PC-3 (cell line): ENCODE measurements around the gene ERAP2. TPM values are rescaled to one million over a fixed set of nuclear protein-coding genes. Genes with fewer than 3 reads are reported as not detected.

ENCODE experiments used
- ATAC-seq: fragments of 200-7000 bp; cut with Tn5 transposase; 2 replicates; pipeline ENCODE4 v1.9.1; 2020; ENCODE audit warnings: mild to moderate bottlenecking, moderate library complexity
- BruUV-seq: library from RNA; stranded (reverse); fragments of 400-500 nt; replicated peaks from 2 replicates; lab custom pipeline; 2021; lab: Mats Ljungman, UMichigan
- CTCF ChIA-PET: fragments of 300-600 bp; sonication (Branson Sonifier 250); formaldehyde crosslinking; loops from one replicate; lab custom pipeline; 2022; ENCODE audit warnings: antibody characterized with exemption; lab: Charles Lee
- POLR2A ChIA-PET: fragments of 300-600 bp; sonication (Branson Sonifier 250); formaldehyde crosslinking; loops from one replicate; lab custom pipeline; 2022; ENCODE audit warnings: antibody characterized with exemption; ENCODE audit not compliant: unreplicated experiment; lab: Charles Lee
- DNase-seq: peaks from one replicate; pipeline ENCODE4 v3.0.0-alpha.2; 2015
- H2AFZ ChIP-seq: fragments of 300-600 bp; sonication (generic); 2 replicates; pipeline ENCODE4 v1.6.0; 2016; ENCODE audit warnings: antibody characterized with exemption, low read length
- H3F3A ChIP-seq: fragments of 300-600 bp; sonication (generic); one replicate; pipeline ENCODE4 v1.6.0; 2017; ENCODE audit warnings: antibody characterized with exemption, low read length, control low read depth, mild to moderate bottlenecking; ENCODE audit not compliant: unreplicated experiment
- H3K27ac ChIP-seq: fragments of 300-600 bp; sonication (generic); 2 replicates; pipeline ENCODE4 v1.5.1; 2016; ENCODE audit warnings: mild to moderate bottlenecking, low read length
- H3K27me3 ChIP-seq: fragments of 300-600 bp; sonication (generic); 2 replicates; pipeline ENCODE4 v1.6.1; 2016; ENCODE audit warnings: low read length, mixed read lengths
- H3K36me3 ChIP-seq: fragments of 300-600 bp; sonication (generic); 2 replicates; pipeline ENCODE4 v1.6.1; 2016; ENCODE audit warnings: low read depth, mixed run types, low read length, mixed read lengths
- H3K4me1 ChIP-seq: fragments of 300-600 bp; sonication (generic); 2 replicates; pipeline ENCODE4 v1.5.1; 2016; ENCODE audit warnings: low read length; ENCODE audit not compliant: insufficient read depth
- H3K4me2 ChIP-seq: fragments of 300-600 bp; sonication (generic); 2 replicates; pipeline ENCODE4 v1.6.0; 2016; ENCODE audit warnings: low read length
- H3K4me3 ChIP-seq: fragments of 300-600 bp; sonication (generic); 2 replicates; pipeline ENCODE4 v1.5.1; 2016; ENCODE audit warnings: mild to moderate bottlenecking, low read length, mixed read lengths
- H3K79me2 ChIP-seq: fragments of 300-600 bp; sonication (generic); 2 replicates; pipeline ENCODE4 v1.6.1; 2017; ENCODE audit warnings: low read length, mixed read lengths
- H3K9ac ChIP-seq: fragments of 300-600 bp; sonication (generic); 2 replicates; pipeline ENCODE4 v1.6.0; 2016; ENCODE audit warnings: mild to moderate bottlenecking, low read length
- H3K9me2 ChIP-seq: fragments of 300-600 bp; sonication (generic); replicated peaks from 2 replicates; pipeline ENCODE4 v1.6.1; 2016; ENCODE audit warnings: mixed run types, low read length, mixed read lengths
- H3K9me3 ChIP-seq: fragments of 300-600 bp; sonication (generic); 2 replicates; pipeline ENCODE4 v1.6.1; 2016; ENCODE audit warnings: low read length, mixed read lengths
- H4K20me1 ChIP-seq: fragments of 300-600 bp; sonication (generic); 2 replicates; pipeline ENCODE4 v1.6.1; 2016; ENCODE audit warnings: low read length, mixed read lengths
- EZH2 ChIP-seq: fragments of 300-600 bp; sonication (generic); IDR thresholded peaks from one replicate; pipeline ENCODE4 v1.6.1; 2017; ENCODE audit warnings: antibody characterized with exemption, mild to moderate bottlenecking, low read length; ENCODE audit not compliant: unreplicated experiment
- EZH2phosphoT487 ChIP-seq: fragments of 300-600 bp; sonication (generic); IDR thresholded peaks from 2 replicates; pipeline ENCODE4 v1.6.1; 2018; ENCODE audit warnings: mild to moderate bottlenecking, antibody characterized with exemption, low read length, borderline replicate concordance
- intact Hi-C: fragments of 100-400 bp; cut with micrococcal nuclease; formaldehyde crosslinking; loops from 2 replicates; pipeline ENCODE4 v1.9.0; 2023
- total RNA-seq: library from RNA; depleted of rRNA; stranded (reverse); fragments of >200 nt; gene quantifications from 2 replicates; pipeline ENCODE4 v1.2.3, GENCODE V29; 2014
- TF ChIP-seq, protein P1 (sequence below): fragments of 300-600 bp; sonication (generic); conservative IDR thresholded peaks from 2 replicates; pipeline ENCODE4 v1.5.1; 2017; ENCODE audit warnings: antibody characterized with exemption, low read depth, mild to moderate bottlenecking, low read length

Gene ERAP2
- total RNA-seq, 1 experiment from 2014 or later = 9.6 TPM

DNA sequence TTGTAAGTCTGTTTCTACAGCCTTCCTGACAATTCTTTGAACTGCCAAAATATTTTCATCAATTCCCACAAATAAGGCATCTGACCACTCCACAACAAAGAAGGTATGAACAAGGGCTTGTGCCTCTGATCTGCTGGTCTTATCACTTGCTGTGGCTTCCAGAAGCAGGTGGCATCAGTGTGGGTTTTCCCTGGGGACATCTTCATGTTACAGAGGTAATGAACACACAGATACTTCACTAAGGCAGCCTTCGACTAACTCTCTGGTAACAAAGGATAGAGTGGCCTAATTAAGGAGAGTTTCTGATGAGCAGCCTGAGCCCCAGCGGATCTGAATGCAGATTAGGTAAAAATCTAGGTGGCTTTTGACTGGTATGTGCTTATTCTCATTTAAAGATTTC, 15.2 kb upstream of the ERAP2 start:
- DNase-seq (no peak), ATAC-seq (no peak)
- CTCF ChIA-PET = interaction anchor here (0.6 kb wide), 1 partner anchor 100 kb away, joined by 3 read pairs; no protein-coding TSS in a partner anchor
- intact Hi-C loops = no loop called here
- Histone ChIP-seq H3K27ac (no peak overlapping the region), H2AFZ (no peak overlapping the region), H3K9ac (no peak overlapping the region), H4K20me1 (no peaks in the 10 kb centered on the region), H3K4me1 (peaks cover 24% of the 10 kb centered on the region), H3K9me2 (no peaks in the 10 kb centered on the region), H3K4me3 (no peak overlapping the region), H3F3A (no peaks in the 10 kb centered on the region), H3K9me3 (no peaks in the 10 kb centered on the region), H3K4me2 (no peak overlapping the region), H3K36me3 (no peaks in the 10 kb centered on the region), H3K27me3 (no peaks in the 10 kb centered on the region), H3K79me2 (no peaks in the 10 kb centered on the region)
- POLR2A ChIA-PET = no interaction called here
- no TSS peak for BruUV-seq
- TF ChIP-seq EZH2 (no peak), EZH2phosphoT487 (no peak)
- TF ChIP-seq, protein P1, sequence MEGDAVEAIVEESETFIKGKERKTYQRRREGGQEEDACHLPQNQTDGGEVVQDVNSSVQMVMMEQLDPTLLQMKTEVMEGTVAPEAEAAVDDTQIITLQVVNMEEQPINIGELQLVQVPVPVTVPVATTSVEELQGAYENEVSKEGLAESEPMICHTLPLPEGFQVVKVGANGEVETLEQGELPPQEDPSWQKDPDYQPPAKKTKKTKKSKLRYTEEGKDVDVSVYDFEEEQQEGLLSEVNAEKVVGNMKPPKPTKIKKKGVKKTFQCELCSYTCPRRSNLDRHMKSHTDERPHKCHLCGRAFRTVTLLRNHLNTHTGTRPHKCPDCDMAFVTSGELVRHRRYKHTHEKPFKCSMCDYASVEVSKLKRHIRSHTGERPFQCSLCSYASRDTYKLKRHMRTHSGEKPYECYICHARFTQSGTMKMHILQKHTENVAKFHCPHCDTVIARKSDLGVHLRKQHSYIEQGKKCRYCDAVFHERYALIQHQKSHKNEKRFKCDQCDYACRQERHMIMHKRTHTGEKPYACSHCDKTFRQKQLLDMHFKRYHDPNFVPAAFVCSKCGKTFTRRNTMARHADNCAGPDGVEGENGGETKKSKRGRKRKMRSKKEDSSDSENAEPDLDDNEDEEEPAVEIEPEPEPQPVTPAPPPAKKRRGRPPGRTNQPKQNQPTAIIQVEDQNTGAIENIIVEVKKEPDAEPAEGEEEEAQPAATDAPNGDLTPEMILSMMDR = no peak

DNA sequence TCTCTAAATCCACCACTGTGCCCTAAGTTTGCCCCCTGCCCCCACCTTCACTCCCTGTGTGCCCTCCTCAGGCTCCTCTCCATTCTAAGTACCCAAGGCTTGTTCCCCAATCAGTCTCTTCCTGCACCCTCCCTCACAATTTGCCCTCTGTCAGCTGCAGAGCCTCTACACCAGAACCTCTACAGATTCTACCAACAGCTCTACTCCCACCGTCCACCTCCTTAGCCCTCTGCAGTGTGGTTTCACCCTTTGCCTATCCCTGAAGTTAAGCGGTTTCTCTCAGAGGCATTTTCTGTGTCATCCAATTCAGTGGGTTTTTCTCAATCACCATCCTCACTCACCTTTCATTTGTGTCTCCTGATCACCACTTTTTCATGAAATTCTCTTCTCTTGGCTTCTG, 13.2 kb upstream of the ERAP2 start:
- no peaks in the 10 kb centered on the region for H3K79me2 ChIP-seq
- CTCF ChIA-PET = no interaction called here
- DNase-seq (no peak), ATAC-seq (no peak)
- intact Hi-C loops = no loop called here
- no peak overlapping the region for H3K4me3 ChIP-seq
- H3K9ac ChIP-seq = no peak overlapping the region
- H4K20me1 ChIP-seq = no peaks in the 10 kb centered on the region
- no peaks in the 10 kb centered on the region for H3K9me3 ChIP-seq
- H3F3A ChIP-seq = no peaks in the 10 kb centered on the region
- no peaks in the 10 kb centered on the region for H3K9me2 ChIP-seq
- TF ChIP-seq EZH2phosphoT487 (no peak), EZH2 (no peak)
- TF ChIP-seq, protein P1 = no peak
- no TSS peak for BruUV-seq
- no peak overlapping the region for H3K27ac ChIP-seq
- no peak overlapping the region for H2AFZ ChIP-seq
- POLR2A ChIA-PET = no interaction called here
- no peak overlapping the region for H3K4me2 ChIP-seq
- no peaks in the 10 kb centered on the region for H3K27me3 ChIP-seq
- no peaks in the 10 kb centered on the region for H3K36me3 ChIP-seq
- H3K4me1 ChIP-seq = peaks cover 6% of the 10 kb centered on the region

DNA sequence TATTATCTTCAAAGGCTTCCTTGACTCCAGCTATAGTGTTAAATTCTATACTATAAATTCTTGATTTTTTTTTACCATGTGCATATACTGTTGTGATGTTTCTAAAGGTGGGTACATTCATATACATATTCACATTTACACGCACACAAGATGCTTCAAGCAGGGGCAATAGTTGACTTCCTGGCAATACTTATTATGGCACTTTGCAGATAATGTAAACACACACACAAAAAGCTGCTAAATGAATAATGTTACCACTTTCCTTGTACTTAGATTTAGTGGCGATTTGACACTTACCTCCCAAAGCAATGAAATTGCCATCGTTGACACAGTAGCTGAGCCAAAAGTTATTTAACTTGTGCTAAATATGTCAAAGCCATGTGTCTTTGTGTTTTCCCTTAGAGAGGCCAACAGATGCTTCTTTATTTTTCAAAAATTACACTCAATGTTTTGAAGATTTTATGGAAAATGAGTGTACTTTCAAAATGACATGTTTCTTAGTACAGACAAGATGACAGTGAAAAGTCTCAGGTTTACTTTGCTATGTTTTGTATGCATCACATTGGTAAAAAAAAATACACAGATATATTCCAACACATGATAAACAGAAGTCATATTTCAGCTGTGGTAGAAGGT, 12.2 kb upstream of the ERAP2 start:
- Histone ChIP-seq H3K79me2 (no peaks in the 10 kb centered on the region), H3K9me2 (no peaks in the 10 kb centered on the region), H3K4me3 (no peak overlapping the region), H4K20me1 (no peaks in the 10 kb centered on the region), H3K9me3 (no peaks in the 10 kb centered on the region), H3K27me3 (no peaks in the 10 kb centered on the region), H3K4me2 (no peak overlapping the region), H3F3A (no peaks in the 10 kb centered on the region), H3K36me3 (no peaks in the 10 kb centered on the region), H3K9ac (no peak overlapping the region), H2AFZ (no peak overlapping the region), H3K4me1 (no peaks in the 10 kb centered on the region), H3K27ac (no peak overlapping the region)
- no peak for DNase-seq
- no peak for ATAC-seq
- TF ChIP-seq, protein P1 = no peak
- no peak for TF ChIP-seq EZH2
- TF ChIP-seq EZH2phosphoT487 = no peak
- ChIA-PET CTCF (no interaction called here), POLR2A (interaction anchor here (0.6 kb wide), 1 partner anchor 57 kb away, joined by 4 read pairs; the partner anchor contains the start of gene ERAP1)
- no TSS peak for BruUV-seq
- intact Hi-C loops = no loop called here
